ENCODE data around the gene SYTL3.

Gene SYTL3

DNA sequence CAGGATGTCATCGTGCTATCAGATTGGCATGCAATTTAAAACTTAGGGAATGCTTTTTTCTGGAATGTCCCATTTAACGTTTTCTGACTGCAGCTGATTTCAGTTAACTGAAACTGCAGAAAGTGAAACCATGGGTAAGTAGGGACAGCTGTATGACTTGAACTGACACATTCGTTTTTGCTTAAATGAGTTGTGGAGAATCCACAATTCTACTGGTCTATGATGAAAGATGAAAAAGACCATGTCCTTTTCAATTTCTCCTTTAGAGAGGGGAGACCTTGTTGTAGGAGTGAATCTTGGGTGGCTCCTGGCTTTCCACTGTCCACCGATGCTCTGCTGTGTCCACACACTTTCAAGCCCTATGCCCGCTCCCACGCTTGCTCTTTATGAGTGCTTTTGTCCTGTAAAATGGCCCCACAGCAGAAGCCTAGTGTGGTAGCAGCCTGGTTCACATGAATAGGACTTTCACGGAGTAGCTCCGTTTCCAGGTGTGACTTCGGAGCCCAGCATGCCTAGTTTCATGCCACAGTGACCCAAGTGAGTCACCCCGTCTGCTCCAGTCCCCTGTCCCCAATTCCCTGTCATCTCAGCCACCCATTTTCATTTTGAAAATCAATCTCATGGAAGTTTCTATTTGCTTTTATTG, 27.2 kb upstream of the SYTL3 start:
- Histone ChIP-seq H2AFZ (ENCODE audit: low read length) (no peak overlapping the region), H4K20me1 (ENCODE audit: insufficient read depth, low read length, poor library complexity, severe bottlenecking) (no peaks in the 10 kb centered on the region), H3K9me3 (ENCODE audit: insufficient read depth, low read depth, low read length) (no peaks in the 10 kb centered on the region), H3K4me3 (ENCODE audit: low read length, poor library complexity, severe bottlenecking) (no peak overlapping the region), H3K79me2 (ENCODE audit: insufficient read depth, low read length) (no peaks in the 10 kb centered on the region), H3K4me1 (ENCODE audit: insufficient read depth, low read length, poor library complexity, severe bottlenecking) (no peaks in the 10 kb centered on the region), H3K9ac (ENCODE audit: low read depth, low read length, poor library complexity, severe bottlenecking) (no peak overlapping the region), H3K36me3 (ENCODE audit: insufficient read depth, low read length) (peaks cover 50% of the 10 kb centered on the region; the same call in 1 of the 2 replicates), H3K4me2 (ENCODE audit: low read depth, low read length, poor library complexity, severe bottlenecking) (no peak overlapping the region), H3F3A (ENCODE audit: low read depth) (no peaks in the 10 kb centered on the region), H3K9me2 (replicated peaks; ENCODE audit: low read depth, low read length) (no peaks in the 10 kb centered on the region), H3K27me3 (ENCODE audit: insufficient read depth, low read length, poor library complexity, severe bottlenecking) (no peaks in the 10 kb centered on the region)
- TF ChIP-seq EZH2phosphoT487 (IDR thresholded peaks at IDR 0.05; ENCODE audit: borderline replicate concordance): no peak
- TF ChIP-seq, protein P1, sequence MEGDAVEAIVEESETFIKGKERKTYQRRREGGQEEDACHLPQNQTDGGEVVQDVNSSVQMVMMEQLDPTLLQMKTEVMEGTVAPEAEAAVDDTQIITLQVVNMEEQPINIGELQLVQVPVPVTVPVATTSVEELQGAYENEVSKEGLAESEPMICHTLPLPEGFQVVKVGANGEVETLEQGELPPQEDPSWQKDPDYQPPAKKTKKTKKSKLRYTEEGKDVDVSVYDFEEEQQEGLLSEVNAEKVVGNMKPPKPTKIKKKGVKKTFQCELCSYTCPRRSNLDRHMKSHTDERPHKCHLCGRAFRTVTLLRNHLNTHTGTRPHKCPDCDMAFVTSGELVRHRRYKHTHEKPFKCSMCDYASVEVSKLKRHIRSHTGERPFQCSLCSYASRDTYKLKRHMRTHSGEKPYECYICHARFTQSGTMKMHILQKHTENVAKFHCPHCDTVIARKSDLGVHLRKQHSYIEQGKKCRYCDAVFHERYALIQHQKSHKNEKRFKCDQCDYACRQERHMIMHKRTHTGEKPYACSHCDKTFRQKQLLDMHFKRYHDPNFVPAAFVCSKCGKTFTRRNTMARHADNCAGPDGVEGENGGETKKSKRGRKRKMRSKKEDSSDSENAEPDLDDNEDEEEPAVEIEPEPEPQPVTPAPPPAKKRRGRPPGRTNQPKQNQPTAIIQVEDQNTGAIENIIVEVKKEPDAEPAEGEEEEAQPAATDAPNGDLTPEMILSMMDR (conservative IDR thresholded peaks at IDR 0.05; ENCODE audit: low read length): no peak

DNA sequence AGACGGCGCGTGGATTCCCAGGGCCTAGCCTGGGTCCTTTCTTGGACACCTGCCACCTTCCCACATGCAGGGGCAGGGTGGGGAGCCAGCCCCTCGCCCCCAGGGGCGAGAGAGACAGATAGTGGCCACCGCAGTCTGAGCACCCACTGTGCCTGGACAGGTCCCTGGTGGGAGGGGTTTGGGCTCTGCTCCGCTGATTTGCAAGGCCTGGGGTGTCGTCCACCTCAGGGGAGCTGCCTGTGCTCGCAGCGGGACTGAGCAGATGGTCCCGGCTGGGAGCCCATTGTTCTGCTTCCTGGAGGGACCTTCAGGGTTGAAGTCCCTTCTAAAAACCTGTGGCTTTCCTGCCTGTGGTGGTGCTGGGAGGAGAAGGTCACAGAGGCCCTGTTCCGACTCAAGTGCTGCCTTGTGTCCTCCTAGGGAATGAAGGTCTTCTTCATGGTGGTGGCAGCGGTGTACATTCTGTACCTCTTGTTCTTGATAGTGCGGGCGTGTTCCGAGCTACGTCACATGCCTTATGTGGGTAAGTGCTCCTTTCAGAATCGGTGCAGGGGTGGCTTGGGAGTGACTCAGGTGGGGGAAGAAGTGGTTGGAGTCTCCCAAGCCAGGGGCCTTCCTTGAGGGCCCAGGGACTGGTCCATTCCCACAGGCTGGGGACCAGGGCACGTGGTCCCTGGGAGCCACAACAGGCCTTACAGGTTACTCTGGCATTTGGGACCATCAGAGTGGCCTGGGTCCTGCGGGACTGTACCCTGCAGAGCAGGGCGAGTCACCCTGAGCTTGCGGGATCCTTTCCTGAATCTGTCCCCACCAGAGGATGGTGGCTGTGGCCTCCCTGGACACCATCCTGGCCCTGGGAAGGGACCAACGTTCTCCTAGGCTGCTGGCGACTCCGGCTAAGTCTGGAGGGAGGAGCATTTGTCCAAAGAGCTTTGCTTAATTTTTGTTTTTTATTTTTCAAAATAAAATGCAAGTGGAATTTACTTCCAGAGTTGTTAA, 24.9 kb upstream of the SYTL3 start:
- H3K79me2 ChIP-seq (ENCODE audit: insufficient read depth, low read length): no peaks in the 10 kb centered on the region
- H3K4me3 ChIP-seq (ENCODE audit: low read length, poor library complexity, severe bottlenecking): no peak overlapping the region
- no peaks in the 10 kb centered on the region for H3F3A ChIP-seq (ENCODE audit: low read depth)
- no peak overlapping the region for H3K9ac ChIP-seq (ENCODE audit: low read depth, low read length, poor library complexity, severe bottlenecking)
- no peak overlapping the region for H3K4me2 ChIP-seq (ENCODE audit: low read depth, low read length, poor library complexity, severe bottlenecking)
- H4K20me1 ChIP-seq (ENCODE audit: insufficient read depth, low read length, poor library complexity, severe bottlenecking): peaks cover 13% of the 10 kb centered on the region
- H3K36me3 ChIP-seq (ENCODE audit: insufficient read depth, low read length): peaks cover 63% of the 10 kb centered on the region; the same call in 1 of the 2 replicates
- no peaks in the 10 kb centered on the region for H3K4me1 ChIP-seq (ENCODE audit: insufficient read depth, low read length, poor library complexity, severe bottlenecking)
- no peaks in the 10 kb centered on the region for H3K9me3 ChIP-seq (ENCODE audit: insufficient read depth, low read depth, low read length)
- no peaks in the 10 kb centered on the region for H3K9me2 ChIP-seq (replicated peaks; ENCODE audit: low read depth, low read length)
- TF ChIP-seq EZH2phosphoT487 (IDR thresholded peaks at IDR 0.05; ENCODE audit: borderline replicate concordance): no peak
- TF ChIP-seq, protein P1 (conservative IDR thresholded peaks at IDR 0.05; ENCODE audit: low read length): no peak
- no peaks in the 10 kb centered on the region for H3K27me3 ChIP-seq (ENCODE audit: insufficient read depth, low read length, poor library complexity, severe bottlenecking)
- no peak overlapping the region for H2AFZ ChIP-seq (ENCODE audit: low read length)

DNA sequence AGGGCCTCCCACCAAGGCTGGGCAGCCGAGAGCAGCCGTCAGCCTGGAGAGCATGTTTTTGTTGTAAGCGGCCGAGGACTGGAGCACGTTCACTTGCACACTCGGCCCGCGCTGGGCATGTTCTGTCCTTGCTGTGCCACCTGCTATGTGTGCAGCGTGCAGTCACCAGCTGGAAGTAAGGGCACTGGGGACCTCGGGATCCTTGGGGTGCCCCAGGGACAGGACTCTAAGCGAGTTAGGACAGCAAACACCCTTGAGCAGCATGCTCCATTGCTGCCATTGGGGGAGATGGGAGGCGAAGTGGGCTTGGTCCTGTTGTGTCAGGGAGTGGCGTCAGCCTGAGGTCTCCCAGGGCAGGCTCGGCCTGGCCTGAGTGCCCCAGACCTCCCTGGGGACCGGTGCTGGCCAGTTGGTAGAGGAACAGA, 24.0 kb upstream of the SYTL3 start:
- no peak overlapping the region for H2AFZ ChIP-seq (ENCODE audit: low read length)
- no peaks in the 10 kb centered on the region for H3K27me3 ChIP-seq (ENCODE audit: insufficient read depth, low read length, poor library complexity, severe bottlenecking)
- H3K9me3 ChIP-seq (ENCODE audit: insufficient read depth, low read depth, low read length): no peaks in the 10 kb centered on the region
- no peak overlapping the region for H3K9ac ChIP-seq (ENCODE audit: low read depth, low read length, poor library complexity, severe bottlenecking)
- peaks cover 56% of the 10 kb centered on the region; the same call in 1 of the 2 replicates for H3K36me3 ChIP-seq (ENCODE audit: insufficient read depth, low read length)
- no peaks in the 10 kb centered on the region for H3K79me2 ChIP-seq (ENCODE audit: insufficient read depth, low read length)
- H3F3A ChIP-seq (ENCODE audit: low read depth): no peaks in the 10 kb centered on the region
- no peaks in the 10 kb centered on the region for H3K4me1 ChIP-seq (ENCODE audit: insufficient read depth, low read length, poor library complexity, severe bottlenecking)
- no peak overlapping the region for H3K4me2 ChIP-seq (ENCODE audit: low read depth, low read length, poor library complexity, severe bottlenecking)
- H3K9me2 ChIP-seq (replicated peaks; ENCODE audit: low read depth, low read length): no peaks in the 10 kb centered on the region
- H4K20me1 ChIP-seq (ENCODE audit: insufficient read depth, low read length, poor library complexity, severe bottlenecking): peaks cover 13% of the 10 kb centered on the region
- H3K4me3 ChIP-seq (ENCODE audit: low read length, poor library complexity, severe bottlenecking): no peak overlapping the region
- no peak for TF ChIP-seq EZH2phosphoT487 (IDR thresholded peaks at IDR 0.05; ENCODE audit: borderline replicate concordance)
- TF ChIP-seq, protein P1 (conservative IDR thresholded peaks at IDR 0.05; ENCODE audit: low read length): no peak
